H1 (cell line): ENCODE data around the gene KRT13.
"Not testable (repeated sequence)": the region's sequence is repeated elsewhere in the genome, so short reads cannot be mapped to it uniquely, and the experiment has no call there.

ENCODE experiments used
- EGR1 ChIP-seq: IDR thresholded peaks from 2 replicates; pipeline ENCODE4 v1.6.1; 2011; ENCODE audit warnings: low read depth, low read length, borderline replicate concordance
- EZH2 ChIP-seq: fragments of 200-600 bp; sonication (generic); IDR thresholded peaks from 2 replicates; pipeline ENCODE4 v1.7.1; 2012; ENCODE audit warnings: low read depth, mild to moderate bottlenecking, moderate library complexity, low read length, inconsistent platforms; ENCODE audit not compliant: severe bottlenecking

GRCh38 chr17:41542786-41543185, 37.4 kb upstream of the KRT13 start:
- not testable (repeated sequence) for TF ChIP-seq EZH2, EGR1
